A673 (cell line): ENCODE results near the gene APCDD1L. TPM values are rescaled to one million over a fixed set of nuclear protein-coding genes. Genes with fewer than 3 reads are reported as not detected.

Source experiments
- BruUV-seq: library from RNA; stranded (reverse); fragments of 400-500 nt; replicated peaks from 2 replicates; lab custom pipeline; 2021; lab: Mats Ljungman, UMichigan
- CTCF ChIA-PET: fragments of 300-600 bp; sonication (Branson Sonifier 250); formaldehyde crosslinking; loops from one replicate; lab custom pipeline; 2022; ENCODE audit warnings: antibody characterized with exemption; lab: Charles Lee
- POLR2A ChIA-PET: fragments of 300-600 bp; sonication (Branson Sonifier 250); formaldehyde crosslinking; loops from one replicate; lab custom pipeline; 2022; ENCODE audit warnings: antibody characterized with exemption; ENCODE audit not compliant: low non-redundant PET; lab: Charles Lee
- DNase-seq: peaks from one replicate; pipeline ENCODE4 v3.0.0-alpha.2; 2015; ENCODE audit warnings: low spot score
- H3K27ac ChIP-seq: fragments of 200-600 bp; sonication (generic); 2 replicates; pipeline ENCODE4 v1.5.1; 2016; ENCODE audit warnings: mixed run types, low read depth, mild to moderate bottlenecking, mixed read lengths, antibody characterized with exemption, low read length; ENCODE audit not compliant: poor library complexity, severe bottlenecking
- H3K27me3 ChIP-seq: fragments of 200-600 bp; sonication (generic); replicated peaks from 2 replicates; pipeline ENCODE4 v1.6.1; 2017; ENCODE audit warnings: mixed run types, low read depth, mild to moderate bottlenecking, mixed read lengths, antibody characterized with exemption, low read length; ENCODE audit not compliant: insufficient read depth, poor library complexity
- H3K36me3 ChIP-seq: fragments of 200-600 bp; sonication (generic); 2 replicates; pipeline ENCODE4 v1.6.1; 2016; ENCODE audit warnings: mixed run types, mild to moderate bottlenecking, mixed read lengths, antibody characterized with exemption, low read length; ENCODE audit not compliant: insufficient read depth, poor library complexity, severe bottlenecking
- H3K4me1 ChIP-seq: fragments of 200-600 bp; sonication (generic); 2 replicates; pipeline ENCODE4 v1.6.1; 2017; ENCODE audit warnings: mixed run types, mild to moderate bottlenecking, mixed read lengths, antibody characterized with exemption, low read length; ENCODE audit not compliant: insufficient read depth, poor library complexity, severe bottlenecking
- H3K4me3 ChIP-seq: fragments of 200-600 bp; sonication (generic); 2 replicates; pipeline ENCODE4 v1.5.1; 2016; ENCODE audit warnings: low read depth, mixed run types, mild to moderate bottlenecking, mixed read lengths, low read length; ENCODE audit not compliant: poor library complexity, severe bottlenecking
- H3K9me3 ChIP-seq: fragments of 200-600 bp; sonication (generic); 2 replicates; pipeline ENCODE4 v1.6.1; 2016; ENCODE audit warnings: mixed run types, low read depth, mild to moderate bottlenecking, mixed read lengths, antibody characterized with exemption, low read length; ENCODE audit not compliant: poor library complexity, severe bottlenecking
- CTCF ChIP-seq: fragments of 300-800, 200-600 bp; sonication (generic); conservative IDR thresholded peaks from 2 replicates; pipeline ENCODE4 v1.5.1; 2017; ENCODE audit warnings: low read depth, mild to moderate bottlenecking, antibody characterized with exemption, low read length, moderate library complexity, mixed read lengths
- EZH2 ChIP-seq: fragments of 200-600 bp; sonication (generic); IDR thresholded peaks from 2 replicates; pipeline ENCODE4 v1.6.1; 2017; ENCODE audit warnings: borderline replicate concordance, low read depth, mild to moderate bottlenecking, mixed read lengths, antibody characterized with exemption, low read length; ENCODE audit not compliant: poor library complexity, severe bottlenecking
- intact Hi-C: fragments of 100-400 bp; cut with micrococcal nuclease; formaldehyde crosslinking; loops from one replicate; pipeline ENCODE4 v1.10.0; 2022; ENCODE audit not compliant: unreplicated experiment
- total RNA-seq: library from RNA; stranded (reverse); gene quantifications from 2 replicates; pipeline ENCODE4 v1.2.3, GENCODE V29; 2021

APCDD1L gene
- total RNA-seq, 1 experiment from 2014 or later, result not detected

GRCh38 chr20:58538752-58539151, 23.6 kb upstream of the APCDD1L start:
- BruUV-seq, result no TSS peak
- intact Hi-C loops, result no loop called here
- POLR2A ChIA-PET, result no interaction called here
- Histone ChIP-seq H3K4me3 (no peak overlapping the region), H3K27ac (no peak overlapping the region), H3K9me3 (no peaks in the 10 kb centered on the region), H3K27me3 (no peaks in the 10 kb centered on the region), H3K4me1 (no peaks in the 10 kb centered on the region), H3K36me3 (no peaks in the 10 kb centered on the region)
- DNase-seq, result no peak
- CTCF ChIA-PET, result no interaction called here
- no peak for TF ChIP-seq EZH2
- no peak for TF ChIP-seq CTCF

DNA sequence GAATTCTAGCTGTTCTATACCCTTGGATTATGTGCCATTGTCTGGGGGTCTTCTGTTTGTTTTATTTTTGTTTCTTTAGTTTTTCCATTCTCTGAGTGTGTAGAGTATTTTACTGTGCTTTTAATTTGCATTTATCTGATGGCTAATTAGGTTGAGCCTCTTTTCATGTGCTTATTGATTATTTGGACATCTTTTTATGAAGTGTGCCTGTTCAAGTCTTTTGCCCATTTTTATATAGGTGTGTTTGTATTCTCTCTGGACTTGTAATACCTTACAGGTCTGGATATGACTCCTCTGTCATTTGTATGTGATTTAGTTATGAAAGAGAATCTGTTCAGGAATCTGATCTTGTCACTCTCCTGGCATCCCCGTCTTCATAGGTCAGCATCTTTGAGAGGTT, 22.6 kb upstream of the APCDD1L start:
- ChIA-PET POLR2A (no interaction called here), CTCF (no interaction called here)
- TF ChIP-seq CTCF (no peak), EZH2 (no peak)
- intact Hi-C loops, result no loop called here
- H3K4me3 ChIP-seq, result no peak overlapping the region
- no peak for DNase-seq
- no peaks in the 10 kb centered on the region for H3K9me3 ChIP-seq
- H3K27ac ChIP-seq, result no peak overlapping the region
- BruUV-seq, result no TSS peak
- no peaks in the 10 kb centered on the region for H3K27me3 ChIP-seq
- no peaks in the 10 kb centered on the region for H3K36me3 ChIP-seq
- H3K4me1 ChIP-seq, result no peaks in the 10 kb centered on the region

- intact Hi-C loops, result no loop called here
- no peak overlapping the region for H3K4me3 ChIP-seq
- ChIA-PET CTCF (no interaction called here), POLR2A (no interaction called here)
- no peak for DNase-seq
- no peaks in the 10 kb centered on the region for H3K36me3 ChIP-seq
- H3K9me3 ChIP-seq, result peaks cover 8% of the 10 kb centered on the region
- no peaks in the 10 kb centered on the region for H3K27me3 ChIP-seq
- TF ChIP-seq CTCF (no peak), EZH2 (no peak)
- no peaks in the 10 kb centered on the region for H3K4me1 ChIP-seq
- H3K27ac ChIP-seq, result no peak overlapping the region
- no TSS peak for BruUV-seq
Measured at GRCh38 chr20:58536289-58536688, 21.1 kb upstream of the APCDD1L start.
